Mucosa of descending colon (tissue), 3 donors: ENCODE data around the gene TBC1D14. TPM values are rescaled to one million over a fixed set of nuclear protein-coding genes. Genes with fewer than 3 reads are reported as not detected.
"Not testable (repeated sequence)": the region's sequence is repeated elsewhere in the genome, so short reads cannot be mapped to it uniquely, and the experiment has no call there.

ENCODE experiments used
- ATAC-seq: fragments of 200-7000 bp; cut with Tn5 transposase; one replicate; pipeline ENCODE4 v1.9.1; 2020; ENCODE audit warnings: mild to moderate bottlenecking, moderate library complexity
- DNase-seq, 3 donors: peaks; one replicate each; pipeline ENCODE4 v3.0.0-alpha.2; 2020
- H3K36me3 ChIP-seq: fragments of 200-600 bp; one replicate; pipeline ENCODE4 v1.8.0; 2021; ENCODE audit warnings: low read depth, mild to moderate bottlenecking
- H3K4me1 ChIP-seq: fragments of 200-600 bp; one replicate; pipeline ENCODE4 v1.8.0; 2021; ENCODE audit warnings: low read depth, mild to moderate bottlenecking
- H3K4me3 ChIP-seq: fragments of 200-600 bp; one replicate; pipeline ENCODE4 v1.8.0; 2021; ENCODE audit warnings: mild to moderate bottlenecking
- H3K9me3 ChIP-seq: fragments of 200-600 bp; one replicate; pipeline ENCODE4 v1.8.0; 2021; ENCODE audit warnings: mild to moderate bottlenecking
- intact Hi-C, 2 donors: fragments of 100-400 bp; cut with DNase I in 1 of 2; cut with micrococcal nuclease in 1 of 2; formaldehyde crosslinking; loops; one replicate each; pipeline versions ENCODE4 v1.11.0 to v1.11.1; 2022; cut with DNase I, micrococcal nuclease
- total RNA-seq, 3 donors: library from RNA; stranded (reverse); fragmentation: NEBNext Ultra II Directional in 2 of 3; extraction: Animal tissue kit (Norgen Biotek cat#: 25700) in 2 of 3; gene quantifications; one replicate each; pipeline versions ENCODE4 v1.2.1 to v1.2.4, GENCODE V29; 2021 to 2023
- TF ChIP-seq, protein P1 (sequence below): fragments of 200-600 bp; IDR thresholded peaks from one replicate; pipeline ENCODE4 v1.8.0; 2022; ENCODE audit warnings: antibody characterized with exemption, mild to moderate bottlenecking
- donor health status: DM: no; HTN: no; CAD: no; lungs with moderate emphysema.
- donor health status: DM: no; HTN: no; CAD: no.
- donor health status: DM: no; HTN: yes; CAD: no.

The TBC1D14 gene
- total RNA-seq, 3 donors from 2014 or later = 51.8 to 70.8 (median 56.2) TPM

GRCh38 chr4:6901669-6902317 lies 7.8 kb upstream of the TBC1D14 start:
- Histone ChIP-seq H3K9me3 (no peaks in the 10 kb centered on the region), H3K4me3 (no peak overlapping the region), H3K36me3 (no peaks in the 10 kb centered on the region), H3K4me1 (no peaks in the 10 kb centered on the region)
- ATAC-seq (no peak), DNase-seq (peak in 1 of 3 donors; percentile 1)
- intact Hi-C loops = loop anchor here in 1 of 2 donors (10.0 kb wide), 1 partner anchor 83 kb away; no protein-coding TSS in a partner anchor
- TF ChIP-seq, protein P1, sequence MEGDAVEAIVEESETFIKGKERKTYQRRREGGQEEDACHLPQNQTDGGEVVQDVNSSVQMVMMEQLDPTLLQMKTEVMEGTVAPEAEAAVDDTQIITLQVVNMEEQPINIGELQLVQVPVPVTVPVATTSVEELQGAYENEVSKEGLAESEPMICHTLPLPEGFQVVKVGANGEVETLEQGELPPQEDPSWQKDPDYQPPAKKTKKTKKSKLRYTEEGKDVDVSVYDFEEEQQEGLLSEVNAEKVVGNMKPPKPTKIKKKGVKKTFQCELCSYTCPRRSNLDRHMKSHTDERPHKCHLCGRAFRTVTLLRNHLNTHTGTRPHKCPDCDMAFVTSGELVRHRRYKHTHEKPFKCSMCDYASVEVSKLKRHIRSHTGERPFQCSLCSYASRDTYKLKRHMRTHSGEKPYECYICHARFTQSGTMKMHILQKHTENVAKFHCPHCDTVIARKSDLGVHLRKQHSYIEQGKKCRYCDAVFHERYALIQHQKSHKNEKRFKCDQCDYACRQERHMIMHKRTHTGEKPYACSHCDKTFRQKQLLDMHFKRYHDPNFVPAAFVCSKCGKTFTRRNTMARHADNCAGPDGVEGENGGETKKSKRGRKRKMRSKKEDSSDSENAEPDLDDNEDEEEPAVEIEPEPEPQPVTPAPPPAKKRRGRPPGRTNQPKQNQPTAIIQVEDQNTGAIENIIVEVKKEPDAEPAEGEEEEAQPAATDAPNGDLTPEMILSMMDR = no peak

DNA sequence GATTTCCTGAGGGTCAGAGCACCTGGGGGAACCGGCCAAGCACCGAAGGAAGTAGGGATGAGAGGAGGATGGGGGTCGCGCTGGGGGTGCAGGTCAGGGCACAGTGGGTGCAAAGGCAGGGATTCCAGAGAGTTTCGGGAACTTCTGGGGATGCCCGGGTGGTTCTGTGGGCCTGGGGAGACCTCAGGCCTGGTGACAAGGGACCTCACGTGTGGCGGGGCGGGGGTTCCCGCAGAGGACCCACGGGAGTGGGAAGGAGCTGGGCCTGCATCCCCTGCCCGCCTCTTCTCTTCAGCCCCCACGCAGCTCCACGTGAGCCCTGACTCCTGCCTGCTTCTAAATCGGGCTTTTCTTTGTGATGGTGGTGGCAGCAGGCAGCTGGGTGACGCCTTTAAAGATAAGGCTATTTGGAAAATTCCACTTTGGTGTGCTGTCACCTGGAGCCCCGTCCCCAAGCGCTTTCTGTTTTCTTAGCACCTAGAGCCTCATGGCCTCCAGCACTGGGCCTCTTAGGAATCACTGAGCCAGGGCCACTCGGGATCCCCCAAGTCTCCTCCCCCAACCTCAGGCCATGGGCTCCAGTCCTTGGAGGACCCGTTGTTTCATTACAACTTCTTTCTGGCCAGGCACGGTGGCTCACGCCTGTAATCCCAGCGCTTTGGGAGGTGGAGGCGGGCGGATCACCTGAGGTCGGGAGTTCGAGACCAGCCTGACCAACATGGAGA lies 7.1 kb upstream of the TBC1D14 start:
- no peaks in the 10 kb centered on the region for H3K9me3 ChIP-seq
- intact Hi-C loops = loop anchor here in 1 of 2 donors (10.0 kb wide), 1 partner anchor 82 kb away; no protein-coding TSS in a partner anchor
- TF ChIP-seq, protein P1 = no peak
- H3K4me1 ChIP-seq = peaks cover 1% of the 10 kb centered on the region
- H3K36me3 ChIP-seq = no peaks in the 10 kb centered on the region
- no peak overlapping the region for H3K4me3 ChIP-seq
- ATAC-seq (no peak), DNase-seq (peak in 1 of 3 donors; percentile 1)

DNA sequence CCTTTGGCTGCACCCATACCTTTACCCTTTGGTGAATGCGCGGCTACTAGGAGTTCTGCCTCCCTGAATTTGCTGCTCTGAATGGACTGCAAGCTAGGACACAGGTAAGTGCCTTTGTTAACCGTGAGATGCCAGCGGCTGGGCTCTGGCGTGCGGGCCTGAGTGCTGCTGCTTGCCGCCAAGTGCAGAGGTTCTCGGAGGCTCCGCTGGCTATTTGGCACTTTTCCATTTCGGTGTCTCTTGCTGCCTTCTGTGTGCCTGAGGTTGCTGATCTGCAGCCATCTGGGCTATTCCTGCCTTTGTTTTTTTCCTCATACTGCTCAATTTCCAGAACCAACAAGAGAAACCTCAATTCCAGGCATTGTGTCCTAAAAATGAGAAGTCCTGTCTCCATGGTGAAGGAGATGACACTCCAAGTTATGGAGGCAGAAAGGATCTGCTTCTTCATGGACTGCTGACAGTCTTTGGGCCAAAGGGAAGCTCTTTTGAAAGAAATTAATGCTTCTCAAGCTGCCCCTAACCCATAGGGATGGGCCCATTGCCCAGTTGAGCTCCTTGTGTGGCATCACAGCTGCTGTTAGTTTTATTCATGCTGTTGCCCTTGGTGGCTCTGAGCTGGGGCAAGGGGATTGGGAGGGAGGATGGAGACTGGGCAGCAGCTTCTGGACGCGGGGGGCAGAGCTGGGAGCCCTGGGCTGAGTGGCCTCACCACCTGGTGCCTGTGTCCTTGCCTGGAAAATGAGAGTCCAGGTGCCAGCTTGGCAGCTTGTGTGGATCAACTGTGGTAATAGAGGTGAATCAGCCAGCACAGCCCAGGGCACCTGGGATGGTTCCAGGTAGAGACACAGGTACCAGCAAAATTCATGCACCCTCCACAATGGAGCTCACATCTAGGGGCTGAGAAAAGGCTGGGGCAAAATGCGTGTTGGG lies 3.8 kb upstream of the TBC1D14 start:
- H3K4me3 ChIP-seq = no peak overlapping the region
- ATAC-seq = no peak
- no peaks in the 10 kb centered on the region for H3K36me3 ChIP-seq
- TF ChIP-seq, protein P1 = no peak
- H3K4me1 ChIP-seq = peaks cover 14% of the 10 kb centered on the region
- intact Hi-C loops = loop anchor here in 1 of 2 donors (10.0 kb wide), 1 partner anchor 79 kb away; no protein-coding TSS in a partner anchor
- DNase-seq = no peak
- no peaks in the 10 kb centered on the region for H3K9me3 ChIP-seq

DNA sequence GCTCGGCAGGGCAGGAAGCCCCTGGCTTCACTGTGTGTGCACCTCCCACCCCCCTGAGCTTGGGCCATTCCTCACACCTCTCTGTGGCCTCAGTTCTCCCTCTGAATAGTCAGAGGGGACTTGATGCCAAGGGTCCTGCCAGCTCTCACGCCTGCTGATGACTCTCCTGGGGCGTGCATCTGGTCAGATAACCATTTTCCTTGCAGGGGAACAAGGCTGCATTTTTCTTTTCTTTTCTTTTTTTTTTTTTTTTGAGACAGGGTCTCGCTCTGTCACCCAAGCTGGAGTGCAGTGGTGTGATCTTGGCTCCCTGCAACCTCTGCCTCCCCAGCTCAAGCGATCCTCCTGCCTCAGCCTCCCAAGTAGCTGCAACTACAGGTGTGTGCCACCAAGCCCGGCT lies 3.1 kb upstream of the TBC1D14 start:
- peaks cover 19% of the 10 kb centered on the region for H3K4me1 ChIP-seq
- not testable (repeated sequence) for H3K9me3 ChIP-seq, ATAC-seq, DNase-seq, H3K36me3 ChIP-seq, H3K4me3 ChIP-seq
- intact Hi-C loops = loop anchor here in 1 of 2 donors (10.0 kb wide), 1 partner anchor 78 kb away; no protein-coding TSS in a partner anchor

DNA sequence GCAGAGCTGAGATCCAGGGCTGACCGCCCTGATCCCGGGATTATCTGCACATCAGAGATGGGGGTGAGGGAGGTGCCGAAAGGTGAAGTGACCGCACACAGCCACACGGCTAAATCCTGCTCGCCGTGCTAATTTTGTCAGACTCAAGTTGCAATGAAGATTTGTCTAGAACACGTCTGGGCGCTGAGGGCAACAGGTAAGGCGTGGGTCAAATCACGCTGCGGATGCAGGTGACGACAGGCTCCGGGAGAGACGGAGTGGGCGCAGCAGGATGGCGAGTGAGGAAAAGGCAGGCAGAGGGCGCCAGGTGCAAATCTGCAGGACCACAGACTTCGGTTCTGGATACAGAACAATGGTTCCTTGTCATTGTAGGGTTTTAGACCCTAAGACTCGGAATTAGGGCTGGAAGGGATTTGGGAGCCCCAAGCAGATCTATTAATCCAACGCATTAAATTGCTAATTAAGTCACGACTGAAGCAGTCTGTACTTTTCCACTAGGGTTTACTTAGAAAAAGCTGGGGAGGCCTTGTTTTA lies 1.9 kb upstream of the TBC1D14 start:
- H3K4me1 ChIP-seq = peaks cover 19% of the 10 kb centered on the region
- no peaks in the 10 kb centered on the region for H3K9me3 ChIP-seq
- intact Hi-C loops = loop anchor here in 1 of 2 donors (10.0 kb wide), 1 partner anchor 77 kb away; no protein-coding TSS in a partner anchor
- ATAC-seq (peak; percentile 15), DNase-seq (peak; percentile 72 to 79 (median 79))
- TF ChIP-seq, protein P1 = peak; percentile 50
- no peaks in the 10 kb centered on the region for H3K36me3 ChIP-seq
- no peak overlapping the region for H3K4me3 ChIP-seq
